Adrenal gland (tissue), 12 donors: ENCODE results near the gene CARS2. TPM values are rescaled to one million over a fixed set of nuclear protein-coding genes. Genes with fewer than 3 reads are reported as not detected.

Experiments used
- DNase-seq, 7 donors: peaks; one replicate each; pipeline ENCODE4 v3.0.0-alpha.2; 2019 to 2020
- H3K27ac ChIP-seq, 5 donors: fragments of 200-600 bp; sonication (generic) in 4 of 5; 1 replicate in 3 of 5; 2 replicates in 2 of 5; pipeline versions ENCODE4 v1.5.1 to v1.8.0; 2016 to 2020; ENCODE audit warnings: mild to moderate bottlenecking in 1 of 5
- H3K27me3 ChIP-seq: fragments of 200-600 bp; 2 replicates; pipeline ENCODE4 v1.8.0; 2021
- H3K36me3 ChIP-seq, 2 donors: fragments of 200-600 bp; replicated peaks in 1 of 2; 1 replicate in 1 of 2; 2 replicates in 1 of 2; pipeline versions ENCODE4 v1.5.1 to v1.8.0; 2018 to 2022
- H3K4me1 ChIP-seq, 2 donors: fragments of 200-600 bp; replicated peaks in 1 of 2; 1 replicate in 1 of 2; 2 replicates in 1 of 2; pipeline versions ENCODE4 v1.5.1 to v1.8.0; 2018 to 2021
- H3K4me3 ChIP-seq, 4 donors: fragments of 200-600 bp; sonication (generic) in 3 of 4; one replicate each; pipeline ENCODE4 v1.5.1; 2016 to 2018
- H3K9me3 ChIP-seq, 3 donors: fragments of 200-600 bp; sonication (generic) in 1 of 3; replicated peaks in 1 of 3; 1 replicate in 2 of 3; 2 replicates in 1 of 3; pipeline versions ENCODE4 v1.5.1 to v1.8.0; 2016 to 2021
- CTCF ChIP-seq, 6 experiments: fragments of 450-650 bp in 4 of 6; fragments of 200-600 bp in 2 of 6; sonication (generic) in 1 of 6; IDR thresholded peaks; 1 replicate in 5 of 6; 2 replicates in 1 of 6; pipeline versions ENCODE4 v1.5.1 to v1.8.0; 2016 to 2021; ENCODE audit warnings: antibody characterized with exemption in 6 of 6, mild to moderate bottlenecking in 2 of 6, moderate library complexity in 1 of 6
- POLR2A ChIP-seq, 2 donors: fragments of 450-650 bp; IDR thresholded peaks; one replicate each; pipeline ENCODE4 v1.6.1; 2017; ENCODE audit warnings: antibody characterized with exemption in 2 of 2, mild to moderate bottlenecking in 2 of 2, moderate library complexity in 1 of 2
- WGBS, 4 donors: extraction: QIAGEN DNeasy Blood & Tissue Kit in 2 of 4; methylation state at CpG; one replicate each; pipeline versions ENCODE4 v1.1.5 to v1.1.7; 2013 to 2017; 5-methylcytosine and 5-hydroxymethylcytosine counted together
- intact Hi-C, 2 donors: fragments of 100-400 bp; cut with DNase I; formaldehyde crosslinking; loops; one replicate each; pipeline versions ENCODE4 v1.14.1 to v1.15.0; 2022 to 2023
- polyA plus RNA-seq, 3 donors: library from polyadenylated mRNA; stranded (reverse); fragments of 200-250 nt in 2 of 3; fragments of 350-450 nt in 1 of 3; fragmentation: Illumina TruSeq in 1 of 3; extraction: RNeasy Lipid Tissue Mini Kit (QIAGEN cat#74804) in 1 of 3; gene quantifications; one replicate each; pipeline ENCODE4 v1.2.3, GENCODE V29; 2013 to 2014
- total RNA-seq, 9 donors: library from RNA; depleted of rRNA in 4 of 9; stranded (reverse); fragments of >200 nt in 4 of 9; fragments of 120-200 nt in 1 of 9; fragmentation: NEBNext Ultra II Directional in 1 of 9; extraction: Animal tissue kit (Norgen Biotek cat#: 25700) in 1 of 9; gene quantifications; one replicate each; pipeline versions ENCODE4 v1.1.0 to v1.2.4, GENCODE V29; 2013 to 2023
- donor health status: healthy with polysubstance abuse.
- donor health status: Bipolar disorder and iron deficiency.
- donor health status: DM: yes; HTN: yes; CAD: no.
- donor health status: DM: no; HTN: no; CAD: no.
- donor health status: DM: no; HTN: no; CAD: no.
- donor health status: DM: yes; HTN: yes; CAD: no.

The CARS2 gene
- total and polyA plus RNA-seq, 12 donors, result 38.5 to 254 (median 59.9) TPM

GRCh38 chr13:110637275-110637674, 68.6 kb downstream of the CARS2 start:
- Histone ChIP-seq H3K4me3 (no peak overlapping the region), H3K27me3 (no peaks in the 10 kb centered on the region), H3K9me3 (no peaks in the 10 kb centered on the region), H3K27ac (no peak overlapping the region), H3K4me1 (peaks cover 6 to 12% of the 10 kb centered on the region in 2 donors), H3K36me3 (peaks cover 0 to 77% of the 10 kb centered on the region in 2 donors)
- TF ChIP-seq POLR2A (IDR thresholded peaks at IDR 0.05), result no peak
- no peak for TF ChIP-seq CTCF (IDR thresholded peaks at IDR 0.05)
- intact Hi-C loops, result no loop called here
- no peak for DNase-seq
- 84 to 89% (median 85%) methylated on average over 6 of the region's 6 CpGs for WGBS, 4 donors

- intact Hi-C loops, result no loop called here
- TF ChIP-seq CTCF (IDR thresholded peaks at IDR 0.05) (no peak), POLR2A (IDR thresholded peaks at IDR 0.05) (no peak)
- Histone ChIP-seq H3K4me3 (no peak overlapping the region), H3K27ac (no peak overlapping the region), H3K36me3 (peaks cover 0 to 72% of the 10 kb centered on the region in 2 donors), H3K9me3 (no peaks in the 10 kb centered on the region), H3K27me3 (no peaks in the 10 kb centered on the region), H3K4me1 (peaks cover 6 to 12% of the 10 kb centered on the region in 2 donors)
- 85 to 93% (median 91%) methylated on average over 8 to 14 of the region's 14 CpGs; no CpG with 5 or more reads in 1 of the 4 donors for WGBS, 4 donors
- peak in 2 of 7 donors; percentile 20 to 46 for DNase-seq
Measured at GRCh38 chr13:110636701-110637201, 69.2 kb downstream of the CARS2 start.

- H3K27me3 ChIP-seq, result no peaks in the 10 kb centered on the region
- no peak for TF ChIP-seq CTCF (IDR thresholded peaks at IDR 0.05)
- no peak for TF ChIP-seq POLR2A (IDR thresholded peaks at IDR 0.05)
- peaks cover 6 to 8% of the 10 kb centered on the region in 2 donors for H3K4me1 ChIP-seq
- H3K36me3 ChIP-seq, result peaks cover 0 to 72% of the 10 kb centered on the region in 2 donors
- no peaks in the 10 kb centered on the region for H3K9me3 ChIP-seq
- no peak overlapping the region for H3K4me3 ChIP-seq
- DNase-seq, result peak in 1 of 7 donors; percentile 44
- WGBS, 4 donors, result 87 to 92% (median 90%) methylated on average over 13 to 16 of the region's 16 CpGs
- intact Hi-C loops, result no loop called here
- H3K27ac ChIP-seq, result no peak overlapping the region
Measured at GRCh38 chr13:110636053-110636475, 69.9 kb downstream of the CARS2 start.

- TF ChIP-seq CTCF (IDR thresholded peaks at IDR 0.05), result no peak
- TF ChIP-seq POLR2A (IDR thresholded peaks at IDR 0.05), result no peak
- no peaks in the 10 kb centered on the region for H3K27me3 ChIP-seq
- intact Hi-C loops, result no loop called here
- DNase-seq, result peak in 1 of 7 donors; percentile 48
- peak overlapping the region in 2 of 5 donors; percentile 32 to 79 for H3K27ac ChIP-seq
- H3K9me3 ChIP-seq, result no peaks in the 10 kb centered on the region
- 87 to 90% (median 88%) methylated on average over 15 to 19 of the region's 19 CpGs for WGBS, 4 donors
- H3K36me3 ChIP-seq, result peaks cover 0 to 67% of the 10 kb centered on the region in 2 donors
- H3K4me1 ChIP-seq, result peaks cover under 1 to 3% of the 10 kb centered on the region in 2 donors
- no peak overlapping the region for H3K4me3 ChIP-seq
Measured at GRCh38 chr13:110635405-110636002, 70.4 kb downstream of the CARS2 start.
